ENCODE results near the gene DYNC1LI2. TPM values are rescaled to one million over a fixed set of nuclear protein-coding genes. Genes with fewer than 3 reads are reported as not detected.

Gene DYNC1LI2
- total RNA-seq, 1 experiment from 2014 or later, result 94.2 TPM

DNA sequence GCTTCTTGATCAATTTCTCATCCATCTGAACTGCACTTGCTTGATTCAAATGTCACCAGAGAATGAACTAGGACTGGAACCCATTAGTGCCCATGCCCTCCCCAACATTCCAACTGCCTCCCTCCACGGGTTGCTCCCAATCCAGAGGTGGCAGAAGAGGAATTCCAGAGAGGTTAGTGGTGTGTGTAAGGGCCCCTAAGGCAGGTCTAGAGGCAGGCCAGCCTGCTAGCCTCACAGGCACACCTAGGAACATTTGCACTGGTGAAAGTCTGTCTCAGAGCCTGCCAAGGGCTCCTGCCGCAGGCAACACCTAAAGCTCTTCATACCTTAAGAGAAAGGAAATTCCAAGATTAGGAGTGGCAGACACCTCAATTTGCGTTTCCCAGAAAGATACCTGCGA, 33.6 kb downstream of the DYNC1LI2 start:
- Histone ChIP-seq H2BK20ac (ENCODE audit: low read depth, low read length, poor library complexity, severe bottlenecking) (no peak overlapping the region), H2AFZ (ENCODE audit: low read length) (no peak overlapping the region), H2BK120ac (ENCODE audit: low read depth, low read length, poor library complexity, severe bottlenecking) (no peak overlapping the region), H3K56ac (ENCODE audit: insufficient read length, low read depth, low read length) (no peak overlapping the region), H3K27me3 (ENCODE audit: insufficient read depth, low read length) (no peaks in the 10 kb centered on the region), H3K27ac (ENCODE audit: insufficient read length, low read depth, low read length) (no peak overlapping the region), H2AK5ac (ENCODE audit: insufficient read length, low read length) (no peak overlapping the region), H3K18ac (ENCODE audit: insufficient read length, low read depth, low read length) (no peak overlapping the region), H3T11ph (ENCODE audit: low read length) (no peak overlapping the region), H4K5ac (ENCODE audit: insufficient read length, low read depth, low read length) (no peak overlapping the region), H2BK5ac (ENCODE audit: insufficient read length, low read length) (no peak overlapping the region), H3K23ac (ENCODE audit: insufficient read length, low read depth, low read length) (no peak overlapping the region), H3K23me2 (ENCODE audit: insufficient read length, low read depth, low read length, poor library complexity, severe bottlenecking) (no peaks in the 10 kb centered on the region), H3K9ac (ENCODE audit: extremely low read depth, insufficient read length, low read length) (no peak overlapping the region), H3K14ac (ENCODE audit: insufficient read depth, low read length) (no peak overlapping the region), H4K91ac (ENCODE audit: insufficient read length, low read depth, low read length) (no peak overlapping the region), H3K4me1 (ENCODE audit: insufficient read depth, low read length) (no peaks in the 10 kb centered on the region), H4K8ac (replicated peaks; ENCODE audit: insufficient read length, low read depth, low read length) (no peak overlapping the region), H4K20me1 (ENCODE audit: control insufficient read depth, insufficient read depth, insufficient read length) (no peaks in the 10 kb centered on the region), H3K4ac (ENCODE audit: low read depth, low read length) (no peak overlapping the region), H2BK15ac (ENCODE audit: low read depth, low read length) (no peak overlapping the region), H3K9me3 (ENCODE audit: control insufficient read depth, low read depth, low read length) (no peaks in the 10 kb centered on the region), H3K79me2 (ENCODE audit: insufficient read depth, low read length) (no peaks in the 10 kb centered on the region), H3K4me2 (ENCODE audit: insufficient read depth, insufficient read length, low read length) (no peak overlapping the region), H3K79me1 (ENCODE audit: insufficient read depth, low read depth, low read length, poor library complexity, severe bottlenecking) (no peaks in the 10 kb centered on the region), H2BK12ac (ENCODE audit: insufficient read length, low read depth, low read length) (no peak overlapping the region)
- Mint-ChIP-seq H3K4me1 (peaks cover 0 to 6% of the 10 kb centered on the region in 2 experiments; a peak in 1 of 4 replicates), H3K27me3 (ENCODE audit: low read depth) (no peaks in the 10 kb centered on the region), H3K4me3 (no peak overlapping the region), H3K9me3 (peaks cover 0 to under 1% of the 10 kb centered on the region in 2 experiments; a peak in 2 of 5 replicates), H3K36me3 (ENCODE audit: insufficient read depth in 1 of 3, low read depth in 3 of 3) (peaks cover 6 to 40% (median 19%) of the 10 kb centered on the region in 3 experiments; a peak in 6 of 7 replicates), H3K27ac (peak overlapping the region in 2 of 3 experiments; percentile 28 to 76; a peak in 1 of 7 replicates)
- TF ChIP-seq, protein P1, sequence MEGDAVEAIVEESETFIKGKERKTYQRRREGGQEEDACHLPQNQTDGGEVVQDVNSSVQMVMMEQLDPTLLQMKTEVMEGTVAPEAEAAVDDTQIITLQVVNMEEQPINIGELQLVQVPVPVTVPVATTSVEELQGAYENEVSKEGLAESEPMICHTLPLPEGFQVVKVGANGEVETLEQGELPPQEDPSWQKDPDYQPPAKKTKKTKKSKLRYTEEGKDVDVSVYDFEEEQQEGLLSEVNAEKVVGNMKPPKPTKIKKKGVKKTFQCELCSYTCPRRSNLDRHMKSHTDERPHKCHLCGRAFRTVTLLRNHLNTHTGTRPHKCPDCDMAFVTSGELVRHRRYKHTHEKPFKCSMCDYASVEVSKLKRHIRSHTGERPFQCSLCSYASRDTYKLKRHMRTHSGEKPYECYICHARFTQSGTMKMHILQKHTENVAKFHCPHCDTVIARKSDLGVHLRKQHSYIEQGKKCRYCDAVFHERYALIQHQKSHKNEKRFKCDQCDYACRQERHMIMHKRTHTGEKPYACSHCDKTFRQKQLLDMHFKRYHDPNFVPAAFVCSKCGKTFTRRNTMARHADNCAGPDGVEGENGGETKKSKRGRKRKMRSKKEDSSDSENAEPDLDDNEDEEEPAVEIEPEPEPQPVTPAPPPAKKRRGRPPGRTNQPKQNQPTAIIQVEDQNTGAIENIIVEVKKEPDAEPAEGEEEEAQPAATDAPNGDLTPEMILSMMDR (conservative IDR thresholded peaks at IDR 0.05), result no peak
- no peak for DNase-seq
- WGBS (ENCODE audit: extremely low coverage, insufficient read length, low lambda C conversion rate), result no CpG with 5 or more reads among the region's 4 CpGs
